Measurements from ENCODE around the gene LCP1. TPM values are rescaled to one million over a fixed set of nuclear protein-coding genes. Genes with fewer than 3 reads are reported as not detected.

LCP1 gene
- polyA plus RNA-seq, 1 of the 3 experiments (the other 2 are of a cell fraction), result 0.03 TPM

DNA sequence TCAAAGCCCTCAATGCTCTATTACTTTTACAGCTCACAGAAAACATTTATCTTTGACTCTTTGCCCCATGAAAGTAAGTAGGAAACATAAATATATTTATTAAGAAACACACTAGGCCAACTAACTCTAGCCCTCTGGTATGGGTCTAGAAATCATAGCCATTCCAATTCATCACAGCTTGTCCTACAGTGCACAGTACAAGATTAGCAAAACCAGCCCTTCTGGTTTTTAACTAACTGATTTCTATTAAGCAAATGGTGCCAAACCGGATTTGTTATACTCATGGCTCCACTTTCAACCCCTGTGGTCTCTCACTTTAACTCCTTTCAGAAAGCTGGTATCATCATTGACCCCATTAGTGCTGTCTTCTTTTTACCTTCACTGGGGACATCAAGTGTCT, 24.2 kb upstream of the LCP1 start:
- Histone ChIP-seq H3K27me3 (ENCODE audit: insufficient read depth) (no peaks in the 10 kb centered on the region), H3K9me2 (no peaks in the 10 kb centered on the region), H2AFZ (ENCODE audit: low read depth) (no peak overlapping the region), H3K79me2 (ENCODE audit: insufficient read depth) (no peaks in the 10 kb centered on the region), H3K4me2 (no peak overlapping the region), H3K9me3 (no peaks in the 10 kb centered on the region), H3K4me1 (ENCODE audit: control insufficient read depth in 1 of 2, insufficient read depth in 2 of 2, low read depth in 1 of 2, low read length in 1 of 2) (peaks cover 0 to 6% of the 10 kb centered on the region in 2 experiments; a peak in 1 of 4 replicates), H3K9ac (no peak overlapping the region), H3K4me3 (ENCODE audit: low read depth in 2 of 2, low read length in 1 of 2) (no peak overlapping the region), H4K20me1 (ENCODE audit: insufficient read depth) (no peaks in the 10 kb centered on the region), H3F3A (replicated peaks; ENCODE audit: insufficient read depth) (no peaks in the 10 kb centered on the region), H3K36me3 (replicated peaks in 1 of 2; ENCODE audit: control insufficient read depth in 1 of 2, insufficient read depth in 2 of 2, low read length in 1 of 2) (no peaks in the 10 kb centered on the region), H3K27ac (ENCODE audit: low read depth in 2 of 2, low read length in 1 of 2) (no peak overlapping the region)
- ChIA-PET POLR2A (no interaction called here), CTCF (no interaction called here)
- no peak for DNase-seq
- 50% methylated on average over 1 of the region's 1 CpG for WGBS (ENCODE audit: low lambda C conversion rate)
- no peak for TF ChIP-seq TEAD4 (IDR thresholded peaks at IDR 0.05; ENCODE audit: borderline replicate concordance, insufficient read depth)
- no peak for TF ChIP-seq MXI1 (IDR thresholded peaks at IDR 0.05; ENCODE audit: low read depth, low read length)
- no peak for TF ChIP-seq TAF1 (IDR thresholded peaks at IDR 0.05; ENCODE audit: borderline replicate concordance, low read depth, low read length)
- TF ChIP-seq EZH2phosphoT487 (IDR thresholded peaks at IDR 0.05; ENCODE audit: borderline replicate concordance, low read depth), result no peak
- no peak for TF ChIP-seq EP300 (IDR thresholded peaks at IDR 0.05; ENCODE audit: borderline replicate concordance in 1 of 2, low read depth in 1 of 2, low read length in 1 of 2)
- no peak for TF ChIP-seq PBX3 (IDR thresholded peaks at IDR 0.05)
- no peak for TF ChIP-seq RFX5 (IDR thresholded peaks at IDR 0.05; ENCODE audit: low read length)
- TF ChIP-seq JUND (IDR thresholded peaks at IDR 0.05), result no peak
- TF ChIP-seq CHD2 (IDR thresholded peaks at IDR 0.05; ENCODE audit: low read length, partially characterized antibody), result no peak
- no peak for TF ChIP-seq SIN3A (IDR thresholded peaks at IDR 0.05; ENCODE audit: borderline replicate concordance, low read depth, low read length)
- TF ChIP-seq FOXJ3 (CRISPR knock-in tag; IDR thresholded peaks at IDR 0.05), result no peak
- TF ChIP-seq POLR2AphosphoS5 (IDR thresholded peaks at IDR 0.05; ENCODE audit: low read depth, low read length), result no peak
- no peak for TF ChIP-seq NRF1 (IDR thresholded peaks at IDR 0.05; ENCODE audit: low read depth, low read length)
- no peak for TF ChIP-seq FOXM1 (IDR thresholded peaks at IDR 0.05; ENCODE audit: low read depth)
- no peak for TF ChIP-seq RXRA (IDR thresholded peaks at IDR 0.05; ENCODE audit: borderline replicate concordance, low read depth)

DNA sequence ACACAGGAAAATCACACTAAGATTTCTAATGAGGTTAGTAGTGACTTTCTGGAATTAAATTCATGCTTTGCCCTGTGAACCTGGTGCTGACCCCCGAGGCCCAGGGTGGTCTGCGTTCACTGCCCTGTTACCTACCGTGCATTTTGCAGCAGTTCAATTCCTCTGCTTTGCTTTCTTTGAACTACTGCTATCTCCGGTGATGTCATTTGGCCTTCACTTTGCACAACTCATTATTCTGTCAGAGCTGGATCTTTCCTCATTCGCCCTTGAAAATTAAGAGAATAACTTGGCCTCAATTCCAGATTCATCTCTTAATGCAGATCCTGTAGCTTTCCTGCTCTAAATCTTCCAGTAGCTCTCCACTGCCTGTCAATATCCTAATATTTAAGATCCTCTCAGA, 21.0 kb upstream of the LCP1 start:
- Histone ChIP-seq H4K20me1 (ENCODE audit: insufficient read depth) (no peaks in the 10 kb centered on the region), H3K27me3 (ENCODE audit: insufficient read depth) (no peaks in the 10 kb centered on the region), H3F3A (replicated peaks; ENCODE audit: insufficient read depth) (no peaks in the 10 kb centered on the region), H2AFZ (ENCODE audit: low read depth) (no peak overlapping the region), H3K79me2 (ENCODE audit: insufficient read depth) (no peaks in the 10 kb centered on the region), H3K27ac (ENCODE audit: low read depth in 2 of 2, low read length in 1 of 2) (no peak overlapping the region), H3K4me3 (ENCODE audit: low read depth in 2 of 2, low read length in 1 of 2) (no peak overlapping the region), H3K36me3 (replicated peaks in 1 of 2; ENCODE audit: control insufficient read depth in 1 of 2, insufficient read depth in 2 of 2, low read length in 1 of 2) (no peaks in the 10 kb centered on the region), H3K9ac (no peak overlapping the region), H3K4me2 (no peak overlapping the region), H3K9me3 (no peaks in the 10 kb centered on the region), H3K9me2 (no peaks in the 10 kb centered on the region), H3K4me1 (ENCODE audit: control insufficient read depth in 1 of 2, insufficient read depth in 2 of 2, low read depth in 1 of 2, low read length in 1 of 2) (peaks cover 0 to 3% of the 10 kb centered on the region in 2 experiments; a peak in 1 of 4 replicates)
- ChIA-PET POLR2A (no interaction called here), CTCF (no interaction called here)
- 67% methylated on average over 5 of the region's 5 CpGs for WGBS (ENCODE audit: low lambda C conversion rate)
- TF ChIP-seq EP300 (IDR thresholded peaks at IDR 0.05; ENCODE audit: borderline replicate concordance in 1 of 2, low read depth in 1 of 2, low read length in 1 of 2) (no peak), FOXJ3 (CRISPR knock-in tag; IDR thresholded peaks at IDR 0.05) (no peak), TCF12 (IDR thresholded peaks at IDR 0.05) (no peak), TEAD4 (IDR thresholded peaks at IDR 0.05; ENCODE audit: borderline replicate concordance, insufficient read depth) (no peak), RFX5 (IDR thresholded peaks at IDR 0.05; ENCODE audit: low read length) (no peak), SIN3A (IDR thresholded peaks at IDR 0.05; ENCODE audit: borderline replicate concordance, low read depth, low read length) (no peak), NFIC (IDR thresholded peaks at IDR 0.05; ENCODE audit: borderline replicate concordance) (no peak), RCOR1 (IDR thresholded peaks at IDR 0.05; ENCODE audit: low read length) (no peak), MXI1 (IDR thresholded peaks at IDR 0.05; ENCODE audit: low read depth, low read length) (no peak), GABPA (IDR thresholded peaks at IDR 0.05; ENCODE audit: low read depth) (no peak)
- TF ChIP-seq, protein P1, sequence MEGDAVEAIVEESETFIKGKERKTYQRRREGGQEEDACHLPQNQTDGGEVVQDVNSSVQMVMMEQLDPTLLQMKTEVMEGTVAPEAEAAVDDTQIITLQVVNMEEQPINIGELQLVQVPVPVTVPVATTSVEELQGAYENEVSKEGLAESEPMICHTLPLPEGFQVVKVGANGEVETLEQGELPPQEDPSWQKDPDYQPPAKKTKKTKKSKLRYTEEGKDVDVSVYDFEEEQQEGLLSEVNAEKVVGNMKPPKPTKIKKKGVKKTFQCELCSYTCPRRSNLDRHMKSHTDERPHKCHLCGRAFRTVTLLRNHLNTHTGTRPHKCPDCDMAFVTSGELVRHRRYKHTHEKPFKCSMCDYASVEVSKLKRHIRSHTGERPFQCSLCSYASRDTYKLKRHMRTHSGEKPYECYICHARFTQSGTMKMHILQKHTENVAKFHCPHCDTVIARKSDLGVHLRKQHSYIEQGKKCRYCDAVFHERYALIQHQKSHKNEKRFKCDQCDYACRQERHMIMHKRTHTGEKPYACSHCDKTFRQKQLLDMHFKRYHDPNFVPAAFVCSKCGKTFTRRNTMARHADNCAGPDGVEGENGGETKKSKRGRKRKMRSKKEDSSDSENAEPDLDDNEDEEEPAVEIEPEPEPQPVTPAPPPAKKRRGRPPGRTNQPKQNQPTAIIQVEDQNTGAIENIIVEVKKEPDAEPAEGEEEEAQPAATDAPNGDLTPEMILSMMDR (IDR thresholded peaks at IDR 0.05), result no peak
- TF ChIP-seq, protein P2, sequence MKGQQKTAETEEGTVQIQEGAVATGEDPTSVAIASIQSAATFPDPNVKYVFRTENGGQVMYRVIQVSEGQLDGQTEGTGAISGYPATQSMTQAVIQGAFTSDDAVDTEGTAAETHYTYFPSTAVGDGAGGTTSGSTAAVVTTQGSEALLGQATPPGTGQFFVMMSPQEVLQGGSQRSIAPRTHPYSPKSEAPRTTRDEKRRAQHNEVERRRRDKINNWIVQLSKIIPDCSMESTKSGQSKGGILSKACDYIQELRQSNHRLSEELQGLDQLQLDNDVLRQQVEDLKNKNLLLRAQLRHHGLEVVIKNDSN (IDR thresholded peaks at IDR 0.05; ENCODE audit: borderline replicate concordance, low read depth), result no peak
- no peak for DNase-seq
